Peyer's patch (tissue), 4 donors: ENCODE results near the gene MME. TPM values are rescaled to one million over a fixed set of nuclear protein-coding genes. Genes with fewer than 3 reads are reported as not detected.
A peak's percentile ranks its signal among the peaks of the same experiment; 100 is the strongest.

ENCODE experiments used
- DNase-seq, 3 donors: peaks; one replicate each; pipeline ENCODE4 v3.0.0-alpha.2; 2017 to 2019
- H3K27ac ChIP-seq, 4 donors: fragments of 200-600 bp; sonication (generic); one replicate each; pipeline ENCODE4 v1.5.1; 2016 to 2019
- H3K27me3 ChIP-seq, 2 donors: fragments of 200-600 bp; sonication (generic); one replicate each; pipeline ENCODE4 v1.5.1; 2019
- H3K36me3 ChIP-seq, 3 donors: fragments of 200-600 bp; sonication (generic); one replicate each; pipeline ENCODE4 v1.5.1; 2016 to 2019
- H3K4me1 ChIP-seq, 4 donors: fragments of 200-600 bp; sonication (generic); one replicate each; pipeline ENCODE4 v1.5.1; 2016 to 2019
- H3K4me3 ChIP-seq, 4 donors: fragments of 200-600 bp; sonication (generic); 1 replicate in 3 of 4; 2 replicates in 1 of 4; pipeline ENCODE4 v1.5.1; 2016 to 2019; ENCODE audit warnings: mild to moderate bottlenecking in 1 of 4
- H3K9me3 ChIP-seq, 4 donors: fragments of 200-600 bp; sonication (generic); one replicate each; pipeline ENCODE4 v1.5.1; 2016 to 2019; ENCODE audit warnings: mild to moderate bottlenecking in 1 of 4
- CTCF ChIP-seq, 6 experiments: fragments of 450-650 bp in 4 of 6; fragments of 200-600 bp in 2 of 6; sonication (generic) in 1 of 6; IDR thresholded peaks; one replicate each; pipeline ENCODE4 v1.5.1; 2017 to 2019; ENCODE audit warnings: antibody characterized with exemption in 6 of 6, mild to moderate bottlenecking in 3 of 6, moderate library complexity in 1 of 6
- POLR2A ChIP-seq, 2 donors: fragments of 450-650 bp; IDR thresholded peaks; one replicate each; pipeline ENCODE4 v1.5.1; 2017; ENCODE audit warnings: antibody characterized with exemption in 2 of 2, mild to moderate bottlenecking in 2 of 2, moderate library complexity in 2 of 2
- total RNA-seq, 4 donors: library from RNA; depleted of rRNA; stranded (reverse); fragments of >200 nt; gene quantifications; one replicate each; pipeline ENCODE4 v1.1.0, GENCODE V29; 2016

The MME gene
- total RNA-seq, 4 donors from 2014 or later: 19.0 to 1,011 (median 511) TPM

GRCh38 chr3:155075200-155075599 lies 4.9 kb upstream of the MME start:
- Histone ChIP-seq H3K9me3 (no peaks in the 10 kb centered on the region), H3K27me3 (no peaks in the 10 kb centered on the region), H3K27ac (no peak overlapping the region), H3K4me1 (no peaks in the 10 kb centered on the region), H3K36me3 (no peaks in the 10 kb centered on the region), H3K4me3 (no peak overlapping the region)
- TF ChIP-seq POLR2A (IDR thresholded peaks at IDR 0.05): no peak
- TF ChIP-seq CTCF (IDR thresholded peaks at IDR 0.05): no peak
- DNase-seq: no peak

- H3K36me3 ChIP-seq: no peaks in the 10 kb centered on the region
- H3K27me3 ChIP-seq: no peaks in the 10 kb centered on the region
- no peak overlapping the region for H3K27ac ChIP-seq
- H3K9me3 ChIP-seq: no peaks in the 10 kb centered on the region
- H3K4me1 ChIP-seq: no peaks in the 10 kb centered on the region
- no peak for DNase-seq
- TF ChIP-seq POLR2A (IDR thresholded peaks at IDR 0.05): no peak
- H3K4me3 ChIP-seq: no peak overlapping the region
Observed at GRCh38 chr3:155076888-155077287, 3.2 kb upstream of the MME start.

- Histone ChIP-seq H3K27me3 (no peaks in the 10 kb centered on the region), H3K27ac (peak overlapping the region in 1 of 4 donors; percentile 79), H3K36me3 (no peaks in the 10 kb centered on the region), H3K4me3 (peak overlapping the region; percentile 35 to 62 (median 46)), H3K4me1 (no peaks in the 10 kb centered on the region), H3K9me3 (no peaks in the 10 kb centered on the region)
- no peak for TF ChIP-seq POLR2A (IDR thresholded peaks at IDR 0.05)
- TF ChIP-seq CTCF (IDR thresholded peaks at IDR 0.05): no peak
- no peak for DNase-seq
Observed at GRCh38 chr3:155078711-155079467, 1.2 kb upstream of the MME start.

GRCh38 chr3:155079468-155079745 lies 712 bp upstream of the MME start:
- no peak for DNase-seq
- Histone ChIP-seq H3K4me3 (peak overlapping the region; percentile 35 to 62 (median 46)), H3K27ac (peak overlapping the region in 2 of 4 donors; percentile 79), H3K27me3 (no peaks in the 10 kb centered on the region), H3K36me3 (no peaks in the 10 kb centered on the region), H3K9me3 (no peaks in the 10 kb centered on the region), H3K4me1 (no peaks in the 10 kb centered on the region)
- no peak for TF ChIP-seq CTCF (IDR thresholded peaks at IDR 0.05)
- no peak for TF ChIP-seq POLR2A (IDR thresholded peaks at IDR 0.05)

GRCh38 chr3:155080692-155081091 lies 573 bp downstream of the MME start:
- peak overlapping the region in 3 of 4 donors; percentile 35 to 62 (median 54) for H3K4me3 ChIP-seq
- peak overlapping the region in 3 of 4 donors; percentile 58 to 79 (median 79) for H3K27ac ChIP-seq
- DNase-seq: no peak

More at GRCh38 chr3:155080692-155081091, 573 bp downstream of the MME start:
- no peaks in the 10 kb centered on the region for H3K36me3 ChIP-seq
- no peaks in the 10 kb centered on the region for H3K4me1 ChIP-seq
- H3K27me3 ChIP-seq: no peaks in the 10 kb centered on the region
- H3K9me3 ChIP-seq: no peaks in the 10 kb centered on the region
- no peak for TF ChIP-seq POLR2A (IDR thresholded peaks at IDR 0.05)
- TF ChIP-seq CTCF (IDR thresholded peaks at IDR 0.05): no peak
